ENCODE data around the gene MYH15.

- TF ChIP-seq, protein P1, sequence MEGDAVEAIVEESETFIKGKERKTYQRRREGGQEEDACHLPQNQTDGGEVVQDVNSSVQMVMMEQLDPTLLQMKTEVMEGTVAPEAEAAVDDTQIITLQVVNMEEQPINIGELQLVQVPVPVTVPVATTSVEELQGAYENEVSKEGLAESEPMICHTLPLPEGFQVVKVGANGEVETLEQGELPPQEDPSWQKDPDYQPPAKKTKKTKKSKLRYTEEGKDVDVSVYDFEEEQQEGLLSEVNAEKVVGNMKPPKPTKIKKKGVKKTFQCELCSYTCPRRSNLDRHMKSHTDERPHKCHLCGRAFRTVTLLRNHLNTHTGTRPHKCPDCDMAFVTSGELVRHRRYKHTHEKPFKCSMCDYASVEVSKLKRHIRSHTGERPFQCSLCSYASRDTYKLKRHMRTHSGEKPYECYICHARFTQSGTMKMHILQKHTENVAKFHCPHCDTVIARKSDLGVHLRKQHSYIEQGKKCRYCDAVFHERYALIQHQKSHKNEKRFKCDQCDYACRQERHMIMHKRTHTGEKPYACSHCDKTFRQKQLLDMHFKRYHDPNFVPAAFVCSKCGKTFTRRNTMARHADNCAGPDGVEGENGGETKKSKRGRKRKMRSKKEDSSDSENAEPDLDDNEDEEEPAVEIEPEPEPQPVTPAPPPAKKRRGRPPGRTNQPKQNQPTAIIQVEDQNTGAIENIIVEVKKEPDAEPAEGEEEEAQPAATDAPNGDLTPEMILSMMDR (IDR thresholded peaks at IDR 0.05; ENCODE audit: poor library complexity): no peak
- TF ChIP-seq EZH2phosphoT487 (IDR thresholded peaks at IDR 0.05; ENCODE audit: low read depth, severe bottlenecking, unreplicated experiment): no peak
Observed at GRCh38 chr3:108513961-108514360, 3.6 kb upstream of the MYH15 start.

All from hepatocyte (in vitro differentiated cells).